OCI-LY7 (cell line): Measurements from ENCODE around the gene NAA25. TPM values are rescaled to one million over a fixed set of nuclear protein-coding genes. Genes with fewer than 3 reads are reported as not detected.
"Not testable (repeated sequence)": the region's sequence is repeated elsewhere in the genome, so short reads cannot be mapped to it uniquely, and the experiment has no call there.

ENCODE experiments used
- BruUV-seq: library from RNA; stranded (reverse); fragments of 400-500 nt; replicated peaks from 2 replicates; lab custom pipeline; 2021; lab: Mats Ljungman, UMichigan
- CTCF ChIA-PET: fragments of 300-600 bp; sonication (Branson Sonifier 250); formaldehyde crosslinking; loops from one replicate; lab custom pipeline; 2022; ENCODE audit warnings: antibody characterized with exemption; ENCODE audit not compliant: unreplicated experiment; lab: Charles Lee
- POLR2A ChIA-PET: fragments of 300-600 bp; sonication (Branson Sonifier 250); formaldehyde crosslinking; loops from one replicate; lab custom pipeline; 2022; ENCODE audit warnings: antibody characterized with exemption; lab: Charles Lee
- DNase-seq: peaks from one replicate; pipeline ENCODE4 v3.0.0-alpha.2; 2015; ENCODE audit warnings: low spot score
- H2AFZ ChIP-seq: fragments of 200-600 bp; sonication (generic), shearing (Covaris generic); 2 replicates; pipeline ENCODE4 v1.6.1; 2014; ENCODE audit warnings: mild to moderate bottlenecking, antibody characterized with exemption, low read length, moderate library complexity
- H3K27ac ChIP-seq: fragments of 200-600 bp; sonication (generic); 2 replicates; pipeline ENCODE4 v1.5.1; 2014; ENCODE audit warnings: mixed run types, low read depth, mild to moderate bottlenecking, moderate library complexity, low read length, inconsistent platforms; ENCODE audit not compliant: poor library complexity, severe bottlenecking
- H3K36me3 ChIP-seq: fragments of 200-600 bp; sonication (generic); 2 replicates; pipeline ENCODE4 v1.6.1; 2014; ENCODE audit warnings: mild to moderate bottlenecking, antibody characterized with exemption, low read length, moderate library complexity, mixed read lengths; ENCODE audit not compliant: insufficient read depth
- H3K4me1 ChIP-seq: fragments of 200-600 bp; sonication (generic); 2 replicates; pipeline ENCODE4 v1.5.1; 2014; ENCODE audit warnings: mild to moderate bottlenecking, low read length; ENCODE audit not compliant: insufficient read depth, poor library complexity, severe bottlenecking
- H3K4me2 ChIP-seq: fragments of 200-600 bp; sonication (generic); 2 replicates; pipeline ENCODE4 v1.6.1; 2014; ENCODE audit warnings: mild to moderate bottlenecking, low read length
- H3K4me3 ChIP-seq: fragments of 200-600 bp; sonication (generic); 2 replicates; pipeline ENCODE4 v1.5.1; 2014; ENCODE audit warnings: mild to moderate bottlenecking, low read depth, low read length; ENCODE audit not compliant: poor library complexity, severe bottlenecking
- H3K79me2 ChIP-seq: fragments of 200-600 bp; sonication (generic); 2 replicates; pipeline ENCODE4 v1.6.1; 2016; ENCODE audit warnings: low read depth, mild to moderate bottlenecking, low read length, moderate library complexity, mixed read lengths; ENCODE audit not compliant: insufficient read depth
- H3K9me2 ChIP-seq: fragments of 200-600 bp; sonication (generic); 2 replicates; pipeline ENCODE4 v1.6.1; 2016; ENCODE audit warnings: mild to moderate bottlenecking, low read length, mixed read lengths; ENCODE audit not compliant: insufficient read depth
- H3K9me3 ChIP-seq: fragments of 200-600 bp; sonication (generic); 2 replicates; pipeline ENCODE4 v1.6.1; 2014; ENCODE audit warnings: mild to moderate bottlenecking, mixed run types, low read length, mixed read lengths
- H4K20me1 ChIP-seq: fragments of 200-600 bp; sonication (generic); 2 replicates; pipeline ENCODE4 v1.6.1; 2014; ENCODE audit warnings: mild to moderate bottlenecking, antibody characterized with exemption, low read length, moderate library complexity, mixed read lengths; ENCODE audit not compliant: insufficient read depth
- EZH2phosphoT487 ChIP-seq: fragments of 200-600 bp; sonication (generic); IDR thresholded peaks from 2 replicates; pipeline ENCODE4 v1.6.1; 2018; ENCODE audit warnings: low read depth, borderline replicate concordance, mild to moderate bottlenecking, mixed run types, antibody characterized with exemption, low read length, moderate library complexity, mixed read lengths
- intact Hi-C: fragments of 100-400 bp; cut with micrococcal nuclease; formaldehyde crosslinking; loops from one replicate; pipeline ENCODE4 v1.10.0; 2022; ENCODE audit not compliant: unreplicated experiment
- total RNA-seq, 2 experiments: library from RNA; depleted of rRNA in 1 of 2; stranded (reverse); fragments of >200 nt in 1 of 2; shearing (Covaris generic) in 1 of 2; gene quantifications; 2 replicates each; pipeline ENCODE4 v1.2.3, GENCODE V29; 2014 to 2022
- TF ChIP-seq, protein P1 (sequence below): fragments of 200-600 bp; sonication (generic); conservative IDR thresholded peaks from 2 replicates; pipeline ENCODE4 v1.5.1; 2014; ENCODE audit warnings: mild to moderate bottlenecking, antibody characterized with exemption, low read length, moderate library complexity, mixed read lengths

The NAA25 gene
- total RNA-seq, 2 experiments from 2014 or later: 27.4 to 50.3 TPM

DNA sequence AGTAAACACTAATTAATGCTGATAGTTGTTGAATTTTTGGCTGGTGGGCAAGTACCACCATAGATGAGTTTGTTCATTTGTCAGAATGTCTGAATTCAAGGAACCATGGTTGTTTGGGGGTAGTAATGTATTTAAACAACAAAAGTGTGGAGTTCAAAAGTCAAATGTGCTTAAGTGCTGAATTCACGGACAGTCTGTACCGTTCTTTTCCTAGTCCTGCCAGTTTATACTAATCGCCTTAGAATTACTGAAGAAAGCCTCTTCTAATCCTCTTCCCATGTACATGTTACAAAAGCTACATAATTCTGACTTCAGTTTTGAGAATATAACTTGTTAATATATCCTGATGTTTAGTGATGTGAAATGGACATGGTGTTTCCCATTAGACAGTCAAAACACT lies 2.7 kb downstream of the NAA25 start:
- Histone ChIP-seq H3K9me3 (no peaks in the 10 kb centered on the region), H4K20me1 (peaks cover 22% of the 10 kb centered on the region; the same call in 1 of the 2 replicates), H3K4me3 (no peak overlapping the region), H3K36me3 (peaks cover 50% of the 10 kb centered on the region), H3K4me2 (peak overlapping the region; percentile 94), H3K9me2 (no peaks in the 10 kb centered on the region), H2AFZ (no peak overlapping the region), H3K4me1 (peaks cover 41% of the 10 kb centered on the region), H3K27ac (no peak overlapping the region), H3K79me2 (peaks cover 82% of the 10 kb centered on the region)
- ChIA-PET CTCF (no interaction called here), POLR2A (interaction anchor here (1.0 to 1.5 kb wide), 5 partner anchors 9 to 32 kb away, joined by 3 to 4 read pairs (median 3); partner anchors contain the start of gene TRAFD1)
- TSS peak; percentile 54 for BruUV-seq
- TF ChIP-seq EZH2phosphoT487: no peak
- TF ChIP-seq, protein P1, sequence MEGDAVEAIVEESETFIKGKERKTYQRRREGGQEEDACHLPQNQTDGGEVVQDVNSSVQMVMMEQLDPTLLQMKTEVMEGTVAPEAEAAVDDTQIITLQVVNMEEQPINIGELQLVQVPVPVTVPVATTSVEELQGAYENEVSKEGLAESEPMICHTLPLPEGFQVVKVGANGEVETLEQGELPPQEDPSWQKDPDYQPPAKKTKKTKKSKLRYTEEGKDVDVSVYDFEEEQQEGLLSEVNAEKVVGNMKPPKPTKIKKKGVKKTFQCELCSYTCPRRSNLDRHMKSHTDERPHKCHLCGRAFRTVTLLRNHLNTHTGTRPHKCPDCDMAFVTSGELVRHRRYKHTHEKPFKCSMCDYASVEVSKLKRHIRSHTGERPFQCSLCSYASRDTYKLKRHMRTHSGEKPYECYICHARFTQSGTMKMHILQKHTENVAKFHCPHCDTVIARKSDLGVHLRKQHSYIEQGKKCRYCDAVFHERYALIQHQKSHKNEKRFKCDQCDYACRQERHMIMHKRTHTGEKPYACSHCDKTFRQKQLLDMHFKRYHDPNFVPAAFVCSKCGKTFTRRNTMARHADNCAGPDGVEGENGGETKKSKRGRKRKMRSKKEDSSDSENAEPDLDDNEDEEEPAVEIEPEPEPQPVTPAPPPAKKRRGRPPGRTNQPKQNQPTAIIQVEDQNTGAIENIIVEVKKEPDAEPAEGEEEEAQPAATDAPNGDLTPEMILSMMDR: no peak
- intact Hi-C loops: loop anchor here (10.0 kb wide), 1 partner anchor 279 kb away; the partner anchor contains the start of gene HECTD4
- no peak for DNase-seq

DNA sequence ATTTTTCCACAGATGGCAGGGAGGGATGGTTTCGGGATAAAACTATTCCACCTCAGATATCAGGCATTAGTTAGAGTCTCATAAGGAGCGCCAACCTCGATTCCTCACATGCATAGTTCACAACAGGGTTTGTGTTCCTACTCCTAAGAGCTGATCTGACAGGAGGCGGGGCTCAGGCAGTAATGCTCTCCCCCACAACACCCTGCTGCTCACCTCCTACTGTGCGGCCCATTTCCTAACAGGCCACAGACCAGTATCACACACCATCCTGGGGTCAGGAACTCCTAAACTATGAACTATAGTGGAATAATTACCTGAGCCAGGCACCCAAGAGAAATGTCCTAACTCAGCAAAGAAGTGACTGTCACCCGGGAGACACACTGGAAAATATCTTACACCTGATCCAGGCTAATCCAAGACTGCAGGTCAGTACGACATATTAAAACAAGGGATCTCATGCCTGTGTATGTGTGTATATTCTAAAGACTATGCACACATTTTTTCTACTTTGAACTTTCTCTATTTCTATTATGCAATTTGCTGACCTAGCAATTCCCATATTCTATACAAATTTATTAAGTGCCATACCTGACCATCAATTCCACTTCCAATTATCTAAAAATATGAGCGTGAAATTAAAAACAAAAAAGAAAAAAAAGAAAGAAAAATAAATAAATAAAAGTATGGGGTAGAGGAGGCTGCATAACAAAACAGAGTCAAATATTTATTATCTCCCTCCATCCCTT lies 4.7 kb downstream of the NAA25 start:
- DNase-seq: no peak
- TF ChIP-seq, protein P1: no peak
- TF ChIP-seq EZH2phosphoT487: no peak
- H3K4me2 ChIP-seq: no peak overlapping the region
- H3K79me2 ChIP-seq: peaks cover 100% of the 10 kb centered on the region
- no peak overlapping the region for H3K27ac ChIP-seq
- H3K9me2 ChIP-seq: no peaks in the 10 kb centered on the region
- no TSS peak for BruUV-seq
- no peak overlapping the region for H2AFZ ChIP-seq
- H3K36me3 ChIP-seq: peaks cover 70% of the 10 kb centered on the region
- H4K20me1 ChIP-seq: peaks cover 22% of the 10 kb centered on the region; the same call in 1 of the 2 replicates
- H3K9me3 ChIP-seq: no peaks in the 10 kb centered on the region
- peaks cover 26% of the 10 kb centered on the region for H3K4me1 ChIP-seq
- ChIA-PET POLR2A (interaction anchor here (0.6 to 1.5 kb wide), 2 partner anchors 21 to 151 kb away, joined by 3 to 4 read pairs; partner anchors contain the start of gene TRAFD1), CTCF (no interaction called here)
- intact Hi-C loops: loop anchor here (10.0 kb wide), 1 partner anchor 281 kb away; the partner anchor contains the start of gene HECTD4
- H3K4me3 ChIP-seq: no peak overlapping the region

DNA sequence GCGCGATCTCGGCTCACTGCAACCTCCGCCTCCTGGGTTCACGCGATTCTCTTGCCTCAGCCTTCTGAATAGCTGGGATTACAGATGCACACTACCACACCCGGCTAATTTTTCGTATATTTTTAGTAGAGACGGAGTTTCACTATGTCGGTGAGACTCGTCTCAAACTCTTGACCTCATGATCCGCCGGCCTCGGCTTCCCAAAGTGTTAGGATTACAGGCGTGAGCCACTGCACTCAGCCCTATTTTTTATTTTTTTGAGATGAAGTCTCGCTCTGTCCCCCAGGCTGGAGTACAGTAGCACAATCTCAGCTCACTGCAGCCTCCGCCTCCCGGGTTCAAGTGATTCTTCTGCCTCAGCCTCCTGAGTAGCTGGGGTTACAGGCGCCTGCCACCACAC lies 5.8 kb downstream of the NAA25 start:
- H3K9me2 ChIP-seq, CTCF ChIA-PET, DNase-seq, H2AFZ ChIP-seq, H3K9me3 ChIP-seq, H3K4me2 ChIP-seq, H3K27ac ChIP-seq, BruUV-seq, H3K4me3 ChIP-seq, POLR2A ChIA-PET: not testable (repeated sequence)
- Histone ChIP-seq H3K4me1 (peaks cover 26% of the 10 kb centered on the region), H3K36me3 (peaks cover 82% of the 10 kb centered on the region), H4K20me1 (peaks cover 22% of the 10 kb centered on the region; the same call in 1 of the 2 replicates), H3K79me2 (peaks cover 100% of the 10 kb centered on the region)
- intact Hi-C loops: loop anchor here (10.0 kb wide), 1 partner anchor 282 kb away; the partner anchor contains the start of gene HECTD4
